GM10266 (cell line): ENCODE measurements around the gene ANAPC7.

Source experiments
- DNase-seq: peaks from one replicate; pipeline ENCODE4 v3.0.0; 2012; ENCODE audit errors: extremely low spot score
- TF ChIP-seq, protein P1 (sequence below): IDR thresholded peaks from 2 replicates; pipeline ENCODE4 v1.5.1; 2012; ENCODE audit warnings: mild to moderate bottlenecking, low read depth; ENCODE audit not compliant: control insufficient read depth, insufficient read depth; ENCODE audit errors: missing control alignments

Gene ANAPC7

DNA sequence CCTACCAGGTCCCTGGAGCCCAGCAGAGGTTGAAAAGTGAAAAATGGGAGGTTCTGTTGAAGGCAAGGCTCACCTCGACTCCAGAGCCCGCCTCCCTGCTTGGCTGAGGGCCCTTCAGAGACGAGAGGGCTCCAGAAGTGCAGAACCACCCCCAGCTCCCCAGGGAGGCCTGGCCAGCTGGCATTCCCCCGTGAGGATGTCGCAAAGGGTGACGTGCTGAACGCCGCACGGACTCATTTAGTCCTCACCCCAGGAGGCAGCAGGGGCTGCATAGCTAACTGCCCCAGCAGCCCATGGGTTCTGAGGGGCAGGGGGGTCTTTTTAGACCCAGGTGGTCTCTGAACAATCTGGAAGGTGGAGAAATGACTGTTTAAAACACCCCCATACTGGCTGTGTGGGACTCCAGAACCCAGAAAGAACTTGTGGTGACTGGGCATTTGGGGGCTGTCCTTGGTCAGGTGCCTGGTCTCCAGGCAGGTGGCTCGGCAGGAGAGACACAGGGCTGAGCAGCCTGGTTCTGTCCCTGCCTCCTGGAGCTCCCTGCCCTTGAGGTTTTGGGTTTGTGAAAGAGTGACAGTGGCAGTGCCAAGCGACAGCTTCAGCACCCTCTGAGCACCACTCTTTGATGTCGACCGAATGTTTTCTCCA is 32.0 kb downstream of the ANAPC7 start:
- TF ChIP-seq, protein P1, sequence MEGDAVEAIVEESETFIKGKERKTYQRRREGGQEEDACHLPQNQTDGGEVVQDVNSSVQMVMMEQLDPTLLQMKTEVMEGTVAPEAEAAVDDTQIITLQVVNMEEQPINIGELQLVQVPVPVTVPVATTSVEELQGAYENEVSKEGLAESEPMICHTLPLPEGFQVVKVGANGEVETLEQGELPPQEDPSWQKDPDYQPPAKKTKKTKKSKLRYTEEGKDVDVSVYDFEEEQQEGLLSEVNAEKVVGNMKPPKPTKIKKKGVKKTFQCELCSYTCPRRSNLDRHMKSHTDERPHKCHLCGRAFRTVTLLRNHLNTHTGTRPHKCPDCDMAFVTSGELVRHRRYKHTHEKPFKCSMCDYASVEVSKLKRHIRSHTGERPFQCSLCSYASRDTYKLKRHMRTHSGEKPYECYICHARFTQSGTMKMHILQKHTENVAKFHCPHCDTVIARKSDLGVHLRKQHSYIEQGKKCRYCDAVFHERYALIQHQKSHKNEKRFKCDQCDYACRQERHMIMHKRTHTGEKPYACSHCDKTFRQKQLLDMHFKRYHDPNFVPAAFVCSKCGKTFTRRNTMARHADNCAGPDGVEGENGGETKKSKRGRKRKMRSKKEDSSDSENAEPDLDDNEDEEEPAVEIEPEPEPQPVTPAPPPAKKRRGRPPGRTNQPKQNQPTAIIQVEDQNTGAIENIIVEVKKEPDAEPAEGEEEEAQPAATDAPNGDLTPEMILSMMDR: no peak
- DNase-seq: peak; percentile 66

DNA sequence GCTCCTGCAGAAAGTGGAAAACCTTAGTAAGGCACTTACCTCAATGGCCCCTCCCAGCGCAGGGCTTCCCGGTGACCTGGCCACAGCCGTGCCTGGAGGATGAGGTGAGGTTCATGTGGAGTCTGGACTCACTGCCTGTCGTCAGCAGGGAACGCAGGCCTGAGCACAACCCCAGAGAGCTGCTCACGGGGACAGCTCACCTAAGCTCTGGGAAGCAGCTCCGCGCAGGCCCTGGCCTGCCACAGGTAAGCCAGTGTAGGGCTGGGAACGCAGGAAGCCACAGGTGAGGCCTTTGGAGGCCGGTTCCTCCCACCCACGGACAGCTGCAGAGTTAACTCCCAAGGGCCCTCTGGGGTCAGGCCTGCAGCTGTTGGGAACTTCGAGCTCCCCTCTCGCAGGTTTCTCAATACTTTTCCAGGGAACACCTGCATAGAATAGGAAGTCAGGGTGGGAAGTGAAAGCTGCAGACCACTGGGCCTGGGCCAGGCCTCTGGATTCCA is 32.7 kb downstream of the ANAPC7 start:
- DNase-seq: no peak
- TF ChIP-seq, protein P1: no peak

DNA sequence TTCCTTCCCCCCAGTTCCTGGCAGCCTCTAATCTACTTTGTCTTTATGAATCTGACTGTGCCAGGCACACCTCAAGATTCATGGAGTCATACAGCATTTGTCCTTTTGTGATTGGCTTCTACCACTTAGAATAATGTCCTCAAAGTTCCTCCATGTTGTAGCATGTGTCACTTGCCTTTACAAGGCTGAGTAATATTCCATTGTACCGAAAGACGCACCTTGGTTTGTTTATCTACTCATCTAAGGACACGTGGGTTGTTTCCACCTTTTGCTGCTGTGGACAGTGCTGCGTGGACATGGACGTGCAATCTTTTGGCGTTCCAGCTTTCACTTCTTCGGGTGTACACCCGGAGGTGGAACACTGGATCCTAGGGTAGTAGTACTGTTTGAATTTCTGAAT is 33.5 kb downstream of the ANAPC7 start:
- no peak for DNase-seq
- TF ChIP-seq, protein P1: no peak

DNA sequence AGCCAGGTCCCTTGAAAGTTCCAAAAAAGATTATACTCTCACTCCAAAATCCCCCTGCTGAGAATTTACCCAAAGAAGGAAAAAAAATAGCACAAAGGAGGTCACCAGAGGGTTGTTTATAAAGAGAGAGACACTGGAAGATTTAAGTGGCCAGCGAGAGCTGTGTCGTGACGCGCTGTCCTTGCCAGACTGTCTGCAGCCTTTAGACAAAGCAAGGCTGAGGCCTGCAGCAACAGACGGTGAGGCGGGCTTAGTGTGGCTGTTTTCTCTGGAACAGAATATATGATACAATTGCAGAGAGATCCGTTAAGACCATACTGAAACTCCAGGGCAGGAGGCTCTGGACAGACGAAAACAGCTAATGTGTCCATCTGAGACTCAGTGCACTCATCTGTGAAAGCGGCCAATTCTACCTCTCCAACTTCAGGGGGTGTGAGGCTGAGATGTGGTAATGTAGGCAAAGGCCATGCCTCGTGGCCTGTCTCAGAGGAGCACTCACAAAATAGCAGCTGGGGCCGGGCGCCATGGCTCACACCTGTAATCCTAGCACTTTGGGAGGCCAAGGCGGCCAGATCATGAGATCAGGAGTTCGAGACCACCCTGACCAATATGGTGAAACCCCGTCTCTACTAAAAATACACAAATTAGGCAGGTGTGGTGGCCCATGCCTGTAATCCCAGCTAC is 36.2 kb downstream of the ANAPC7 start:
- TF ChIP-seq, protein P1: no peak
- DNase-seq: no peak

DNA sequence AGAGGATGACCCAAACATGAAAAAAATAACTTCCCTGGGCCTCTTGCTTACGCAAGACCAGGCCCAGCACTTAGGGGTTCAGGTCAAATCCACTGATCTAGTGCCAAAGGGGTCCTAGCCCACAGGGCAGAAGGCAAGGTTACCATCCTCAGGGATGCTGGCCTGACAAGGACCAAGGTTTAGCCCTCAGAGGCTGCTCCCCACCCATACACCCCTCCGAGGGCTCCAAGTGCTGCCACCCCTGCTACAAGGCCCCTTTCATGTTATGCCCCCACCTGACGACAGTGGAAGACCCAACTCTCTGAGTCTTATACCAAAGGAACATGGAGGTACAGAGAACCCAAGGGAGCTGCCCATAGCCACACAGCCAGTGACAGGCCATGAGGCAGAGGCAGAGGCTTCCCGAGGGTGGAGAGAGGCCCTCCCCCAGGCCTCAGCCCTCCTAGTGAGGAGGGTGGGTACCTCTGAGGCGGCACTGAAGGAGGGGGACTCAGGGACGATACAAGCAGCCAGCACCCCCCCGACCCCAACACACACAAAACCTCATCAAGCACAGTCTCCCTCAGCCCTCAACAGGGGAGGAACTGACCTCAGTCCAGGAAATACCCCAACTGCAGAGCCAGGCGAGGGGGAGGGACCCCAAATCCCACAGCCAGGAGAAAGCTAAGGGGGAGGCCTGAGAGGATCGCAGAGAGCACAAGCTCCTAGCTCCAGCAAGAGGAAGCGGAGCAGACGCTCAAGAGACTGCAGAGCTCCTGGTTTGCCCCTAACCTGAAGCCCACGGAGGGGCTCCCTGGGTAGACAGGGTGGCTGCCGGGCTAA is 37.0 kb downstream of the ANAPC7 start:
- TF ChIP-seq, protein P1: no peak
- DNase-seq: no peak

DNA sequence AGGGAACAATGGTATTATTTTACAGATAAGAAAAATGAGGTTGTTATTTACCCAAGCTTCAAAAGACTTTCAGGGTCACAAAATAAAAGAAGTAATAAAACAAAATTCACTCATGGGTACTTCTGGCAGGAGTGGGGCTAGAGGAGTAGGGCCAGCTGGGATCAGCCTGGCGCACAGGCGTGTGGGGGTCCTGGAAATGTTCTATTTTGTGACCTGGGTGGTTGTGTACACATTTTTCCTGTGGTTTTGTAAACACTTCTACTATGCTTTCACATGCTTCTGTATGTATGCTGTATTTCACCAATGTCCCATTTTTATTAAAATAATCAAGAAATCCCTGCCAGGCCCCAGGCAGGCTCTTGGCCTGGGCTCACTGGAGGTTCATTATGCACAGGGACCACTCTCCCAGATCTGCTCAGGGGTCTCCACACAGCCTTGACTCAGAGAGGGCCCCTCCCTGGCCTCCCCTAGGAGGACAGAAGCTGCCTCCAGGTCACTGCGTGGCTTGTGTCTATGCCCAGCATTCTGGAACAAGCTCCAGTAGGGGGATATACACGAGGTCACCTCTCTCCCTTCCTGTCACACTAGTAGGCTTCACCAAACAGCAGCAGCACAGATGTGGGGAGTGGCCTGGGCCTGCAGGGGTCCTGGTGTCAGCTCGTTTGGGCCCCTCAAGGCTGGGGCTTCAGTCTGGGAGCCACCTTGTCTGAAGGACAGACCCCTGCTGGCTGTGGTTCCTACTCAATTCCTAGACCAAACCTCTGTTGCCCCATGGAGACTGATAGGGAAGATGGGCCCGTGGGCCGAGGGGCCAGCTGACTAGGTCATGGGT is 37.8 kb downstream of the ANAPC7 start:
- DNase-seq: no peak
- TF ChIP-seq, protein P1: no peak
